MCF 10A (cell line): ENCODE data around the gene PLXDC2. TPM values are rescaled to one million over a fixed set of nuclear protein-coding genes. Genes with fewer than 3 reads are reported as not detected.

ENCODE experiments used
- BruUV-seq: library from RNA; stranded (reverse); fragments of 400-500 nt; replicated peaks from 2 replicates; lab custom pipeline; 2021; lab: Mats Ljungman, UMichigan
- CTCF ChIA-PET: fragments of 300-600 bp; sonication (Branson Sonifier 250); formaldehyde crosslinking; extraction: SDS; loops from one replicate; lab custom pipeline; 2021; ENCODE audit warnings: antibody characterized with exemption, inconsistent platforms; lab: Yijun Ruan, JAX
- POLR2A ChIA-PET: fragments of 300-600, 350-650 bp; sonication (Branson Sonifier 250); formaldehyde crosslinking; extraction: SDS; loops from one replicate; lab custom pipeline; 2020; ENCODE audit warnings: antibody characterized with exemption, inconsistent platforms; lab: Yijun Ruan, JAX
- DNase-seq: peaks from one replicate; pipeline ENCODE4 v3.0.0-alpha.2; 2018; ENCODE audit not compliant: unreplicated experiment
- H3K27ac Mint-ChIP-seq: one replicate; pipeline ENCODE4 v1.8.0; 2022; ENCODE audit warnings: mild to moderate bottlenecking, low read depth, mixed read lengths; ENCODE audit not compliant: unreplicated experiment
- H3K27me3 Mint-ChIP-seq: one replicate; pipeline ENCODE4 v1.8.0; 2022; ENCODE audit warnings: mixed read lengths; ENCODE audit not compliant: insufficient read depth, unreplicated experiment
- H3K36me3 Mint-ChIP-seq: one replicate; pipeline ENCODE4 v1.8.0; 2022; ENCODE audit warnings: mild to moderate bottlenecking, moderate library complexity, mixed read lengths; ENCODE audit not compliant: insufficient read depth, unreplicated experiment
- H3K4me1 Mint-ChIP-seq: one replicate; pipeline ENCODE4 v1.8.0; 2022; ENCODE audit warnings: mixed read lengths; ENCODE audit not compliant: insufficient read depth, unreplicated experiment
- H3K4me3 Mint-ChIP-seq: one replicate; pipeline ENCODE4 v1.8.0; 2022; ENCODE audit warnings: mild to moderate bottlenecking, moderate library complexity, mixed read lengths; ENCODE audit not compliant: unreplicated experiment
- H3K9me3 Mint-ChIP-seq: one replicate; pipeline ENCODE4 v1.8.0; 2022; ENCODE audit warnings: mixed read lengths; ENCODE audit not compliant: unreplicated experiment
- CTCF ChIP-seq: fragments of 200-600 bp; IDR thresholded peaks from one replicate; pipeline ENCODE4 v1.8.0; 2022; ENCODE audit warnings: antibody characterized with exemption, mild to moderate bottlenecking; ENCODE audit not compliant: unreplicated experiment
- intact Hi-C: fragments of 100-400 bp; cut with micrococcal nuclease; formaldehyde crosslinking; loops from 2 replicates; pipeline ENCODE4 v1.14.1; 2022
- total RNA-seq: library from RNA; stranded (reverse); gene quantifications from 2 replicates; pipeline ENCODE4 v1.2.3, GENCODE V29; 2022

PLXDC2 gene
- total RNA-seq, 1 experiment from 2014 or later, result 23.3 TPM

DNA sequence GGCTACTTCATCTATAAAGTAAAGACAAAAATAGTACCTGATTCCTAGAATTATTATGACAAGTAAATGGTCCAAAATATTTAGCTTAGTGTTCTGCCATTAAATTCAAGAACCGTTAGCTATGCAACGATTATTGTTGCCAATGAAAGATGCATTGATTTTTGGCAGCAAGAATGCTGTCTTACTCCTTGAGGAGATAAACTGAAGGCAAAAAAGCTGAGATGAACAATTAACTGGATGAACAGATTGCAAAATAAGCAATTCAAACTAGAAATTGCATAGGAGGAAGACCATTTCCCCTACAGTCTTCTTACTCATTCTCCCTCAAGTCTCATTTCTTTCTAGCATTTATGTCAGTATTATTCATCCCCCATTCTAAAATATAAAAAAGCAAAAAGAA, 484.5 kb downstream of the PLXDC2 start:
- Mint-ChIP-seq H3K4me3 (no peak overlapping the region), H3K4me1 (no peaks in the 10 kb centered on the region), H3K36me3 (no peaks in the 10 kb centered on the region), H3K27me3 (no peaks in the 10 kb centered on the region), H3K9me3 (peaks cover 6% of the 10 kb centered on the region), H3K27ac (no peak overlapping the region)
- intact Hi-C loops, result no loop called here
- POLR2A ChIA-PET, result no interaction called here
- no peak for DNase-seq
- no TSS peak for BruUV-seq
- TF ChIP-seq CTCF, result no peak
- CTCF ChIA-PET, result interaction anchor here (0.7 kb wide), 2 partner anchors 353 to 468 kb away, joined by 3 to 6 read pairs; no protein-coding TSS in a partner anchor

GRCh38 chr10:20302033-20302432, 485.8 kb downstream of the PLXDC2 start:
- Mint-ChIP-seq H3K9me3 (no peaks in the 10 kb centered on the region), H3K27me3 (no peaks in the 10 kb centered on the region), H3K27ac (no peak overlapping the region), H3K4me3 (no peak overlapping the region), H3K4me1 (no peaks in the 10 kb centered on the region), H3K36me3 (no peaks in the 10 kb centered on the region)
- POLR2A ChIA-PET, result no interaction called here
- DNase-seq, result peak; percentile 17
- intact Hi-C loops, result no loop called here
- TF ChIP-seq CTCF, result no peak
- BruUV-seq, result no TSS peak
- CTCF ChIA-PET, result no interaction called here

- no peak for TF ChIP-seq CTCF
Measured at GRCh38 chr10:20303453-20304152, 487.4 kb downstream of the PLXDC2 start.

GRCh38 chr10:20313665-20314064, 497.4 kb downstream of the PLXDC2 start:
- no peak for TF ChIP-seq CTCF
- CTCF ChIA-PET, result interaction anchor here (0.6 kb wide), 1 partner anchor 376 kb away, joined by 3 read pairs; no protein-coding TSS in a partner anchor
- no peak overlapping the region for H3K4me3 Mint-ChIP-seq
- no TSS peak for BruUV-seq
- H3K36me3 Mint-ChIP-seq, result no peaks in the 10 kb centered on the region
- intact Hi-C loops, result no loop called here
- no peak for DNase-seq
- H3K27ac Mint-ChIP-seq, result no peak overlapping the region
- H3K27me3 Mint-ChIP-seq, result no peaks in the 10 kb centered on the region
- no peaks in the 10 kb centered on the region for H3K9me3 Mint-ChIP-seq
- no peaks in the 10 kb centered on the region for H3K4me1 Mint-ChIP-seq
- POLR2A ChIA-PET, result no interaction called here

More at GRCh38 chr10:20303453-20304152, 487.4 kb downstream of the PLXDC2 start:
- intact Hi-C loops, result no loop called here
- POLR2A ChIA-PET, result no interaction called here
- CTCF ChIA-PET, result interaction anchor here (0.6 kb wide), 1 partner anchor 479 kb away, joined by 3 read pairs; no protein-coding TSS in a partner anchor
- no TSS peak for BruUV-seq
- H3K9me3 Mint-ChIP-seq, result no peaks in the 10 kb centered on the region
- H3K4me3 Mint-ChIP-seq, result no peak overlapping the region
- H3K36me3 Mint-ChIP-seq, result no peaks in the 10 kb centered on the region
- H3K27me3 Mint-ChIP-seq, result no peaks in the 10 kb centered on the region
- H3K27ac Mint-ChIP-seq, result no peak overlapping the region
- no peaks in the 10 kb centered on the region for H3K4me1 Mint-ChIP-seq
- no peak for DNase-seq
